Pancreas (tissue), 10 donors: Measurements from ENCODE around the gene ESD. TPM values are rescaled to one million over a fixed set of nuclear protein-coding genes. Genes with fewer than 3 reads are reported as not detected.
"Not testable (repeated sequence)": the region's sequence is repeated elsewhere in the genome, so short reads cannot be mapped to it uniquely, and the experiment has no call there.

Experiments
- ATAC-seq, 4 donors: fragments of 200-7000 bp; cut with Tn5 transposase; one replicate each; pipeline versions ENCODE4 v1.8.0 to v1.9.1; 2020; ENCODE audit warnings: mild to moderate bottlenecking in 4 of 4, moderate library complexity in 4 of 4
- DNase-seq, 6 donors: peaks; one replicate each; pipeline ENCODE4 v3.0.0-alpha.2; 2020
- FAIRE-seq: peaks from 2 replicates; lab custom pipeline; 2012; peaks lifted over from hg19 to GRCh38; lab: Jason Lieb, UNC
- H3K27ac ChIP-seq, 4 donors: fragments of 200-600 bp; sonication (generic); 1 replicate in 3 of 4; 2 replicates in 1 of 4; pipeline versions ENCODE4 v1.5.0 to v1.8.0; 2020
- H3K27me3 ChIP-seq, 4 donors: fragments of 200-600 bp; one replicate each; pipeline ENCODE4 v1.8.0; 2021
- H3K36me3 ChIP-seq, 3 donors: fragments of 200-600 bp; sonication (generic) in 1 of 3; one replicate each; pipeline versions ENCODE4 v1.5.0 to v1.8.0; 2020 to 2021
- H3K4me1 ChIP-seq, 3 donors: fragments of 200-600 bp; one replicate each; pipeline ENCODE4 v1.8.0; 2021
- H3K4me3 ChIP-seq, 4 donors: fragments of 200-600 bp; sonication (generic) in 2 of 4; one replicate each; pipeline versions ENCODE4 v1.5.0 to v1.8.0; 2020 to 2021
- H3K9me3 ChIP-seq, 4 donors: fragments of 200-600 bp; one replicate each; pipeline ENCODE4 v1.8.0; 2021
- WGBS, 2 donors: extraction: QIAGEN DNeasy Blood & Tissue Kit; methylation state at CpG; one replicate each; pipeline ENCODE4 v1.1.7; 2013; 5-methylcytosine and 5-hydroxymethylcytosine counted together
- intact Hi-C, 3 donors: fragments of 100-400 bp; cut with DNase I; formaldehyde crosslinking; loops; one replicate each; pipeline versions ENCODE4 v1.11.1 to v1.14.2; 2022
- polyA plus RNA-seq, 2 donors: library from polyadenylated mRNA; stranded (reverse); fragments of 200-250 nt; gene quantifications; one replicate each; pipeline ENCODE4 v1.2.3, GENCODE V29; 2013
- total RNA-seq, 6 donors: library from RNA; stranded (reverse); fragmentation: NEBNext Ultra II Directional in 4 of 6; extraction: Animal tissue kit (Norgen Biotek cat#: 25700) in 4 of 6; gene quantifications; one replicate each; pipeline versions ENCODE4 v1.2.1 to v1.2.4, GENCODE V29; 2021 to 2023
- TF ChIP-seq, protein P1 (sequence below), 4 donors: fragments of 200-600 bp; sonication (generic) in 3 of 4; IDR thresholded peaks; one replicate each; pipeline versions ENCODE4 v1.5.0 to v1.8.0; 2021; ENCODE audit warnings: antibody characterized with exemption in 4 of 4
- donor health status: healthy with polysubstance abuse.
- donor health status: DM: no; HTN: no; CAD: no; lungs with moderate emphysema.
- donor health status: DM: no; HTN: no; CAD: no.
- donor health status: control.
- donor health status: control.
- donor health status: Bipolar disorder and iron deficiency.
- donor health status: DM: yes; HTN: yes; CAD: no.
- donor health status: DM: no; HTN: no; CAD: no.
- donor health status: DM: no; HTN: no; CAD: no.
- donor health status: DM: yes; HTN: yes; CAD: no.

ESD gene
- total and polyA plus RNA-seq, 8 donors: 19.2 to 58.9 (median 31.0) TPM

DNA sequence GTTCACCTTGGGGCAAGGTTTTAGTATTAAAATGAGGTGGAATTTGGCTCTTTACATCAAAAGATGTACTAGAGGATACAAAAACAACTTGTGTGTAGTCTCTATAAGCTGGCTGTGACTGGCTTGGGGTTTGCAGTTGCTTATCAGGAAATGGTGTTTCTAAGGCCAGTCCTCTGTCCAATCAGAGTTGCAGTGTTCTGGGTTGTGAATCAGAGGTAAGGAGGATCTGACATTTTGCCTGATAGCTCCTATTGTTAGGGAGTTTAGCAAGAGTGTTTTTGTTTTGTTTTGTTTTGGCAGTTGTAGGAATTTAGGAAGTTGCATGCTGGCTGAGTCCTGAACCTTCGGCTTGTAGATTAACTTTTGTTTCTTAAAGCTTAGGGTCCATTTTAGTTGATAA, 20.1 kb upstream of the ESD start:
- no peak overlapping the region for H3K4me3 ChIP-seq
- intact Hi-C loops: no loop called here
- H3K27me3 ChIP-seq: no peaks in the 10 kb centered on the region

DNA sequence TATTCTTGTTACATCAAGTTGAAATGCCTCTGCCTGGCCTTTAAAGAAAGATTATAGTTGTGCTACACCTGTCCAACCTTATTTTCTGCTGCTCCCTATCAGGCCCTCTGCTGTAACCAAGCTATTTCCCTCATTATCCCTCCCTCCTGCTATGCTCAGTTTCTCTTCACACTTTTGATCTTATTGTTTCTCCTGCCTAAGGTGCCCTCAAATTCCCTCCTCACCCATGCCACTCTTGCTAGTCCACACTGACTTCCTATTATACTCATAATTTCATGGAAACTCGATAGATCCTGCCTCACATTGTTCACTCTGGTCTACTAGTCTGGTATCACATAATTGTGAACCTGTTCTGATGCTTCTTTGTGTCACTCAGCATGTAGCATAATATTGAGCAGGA, 19.4 kb upstream of the ESD start:
- no peaks in the 10 kb centered on the region for H3K27me3 ChIP-seq
- TF ChIP-seq, protein P1, sequence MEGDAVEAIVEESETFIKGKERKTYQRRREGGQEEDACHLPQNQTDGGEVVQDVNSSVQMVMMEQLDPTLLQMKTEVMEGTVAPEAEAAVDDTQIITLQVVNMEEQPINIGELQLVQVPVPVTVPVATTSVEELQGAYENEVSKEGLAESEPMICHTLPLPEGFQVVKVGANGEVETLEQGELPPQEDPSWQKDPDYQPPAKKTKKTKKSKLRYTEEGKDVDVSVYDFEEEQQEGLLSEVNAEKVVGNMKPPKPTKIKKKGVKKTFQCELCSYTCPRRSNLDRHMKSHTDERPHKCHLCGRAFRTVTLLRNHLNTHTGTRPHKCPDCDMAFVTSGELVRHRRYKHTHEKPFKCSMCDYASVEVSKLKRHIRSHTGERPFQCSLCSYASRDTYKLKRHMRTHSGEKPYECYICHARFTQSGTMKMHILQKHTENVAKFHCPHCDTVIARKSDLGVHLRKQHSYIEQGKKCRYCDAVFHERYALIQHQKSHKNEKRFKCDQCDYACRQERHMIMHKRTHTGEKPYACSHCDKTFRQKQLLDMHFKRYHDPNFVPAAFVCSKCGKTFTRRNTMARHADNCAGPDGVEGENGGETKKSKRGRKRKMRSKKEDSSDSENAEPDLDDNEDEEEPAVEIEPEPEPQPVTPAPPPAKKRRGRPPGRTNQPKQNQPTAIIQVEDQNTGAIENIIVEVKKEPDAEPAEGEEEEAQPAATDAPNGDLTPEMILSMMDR (IDR thresholded peaks at IDR 0.05): no peak
- H3K36me3 ChIP-seq: no peaks in the 10 kb centered on the region
- intact Hi-C loops: no loop called here
- 62 to 80% methylated on average over 1 of the region's 1 CpG for WGBS, 2 donors
- no peak for ATAC-seq
- DNase-seq: no peak
- H3K9me3 ChIP-seq: no peaks in the 10 kb centered on the region
- H3K4me1 ChIP-seq: no peaks in the 10 kb centered on the region
- H3K27ac ChIP-seq: no peak overlapping the region
- FAIRE-seq: no peak
- H3K4me3 ChIP-seq: no peak overlapping the region

More for the DNA sequence above, 20.1 kb upstream of the ESD start:
- TF ChIP-seq, protein P1 (IDR thresholded peaks at IDR 0.05): no peak
- DNase-seq (no peak), FAIRE-seq (no peak), ATAC-seq (no peak)
- H3K4me1 ChIP-seq: no peaks in the 10 kb centered on the region
- no peak overlapping the region for H3K27ac ChIP-seq
- no peaks in the 10 kb centered on the region for H3K9me3 ChIP-seq
- H3K36me3 ChIP-seq: no peaks in the 10 kb centered on the region
- 85 to 89% methylated on average over 1 of the region's 1 CpG for WGBS, 2 donors

DNA sequence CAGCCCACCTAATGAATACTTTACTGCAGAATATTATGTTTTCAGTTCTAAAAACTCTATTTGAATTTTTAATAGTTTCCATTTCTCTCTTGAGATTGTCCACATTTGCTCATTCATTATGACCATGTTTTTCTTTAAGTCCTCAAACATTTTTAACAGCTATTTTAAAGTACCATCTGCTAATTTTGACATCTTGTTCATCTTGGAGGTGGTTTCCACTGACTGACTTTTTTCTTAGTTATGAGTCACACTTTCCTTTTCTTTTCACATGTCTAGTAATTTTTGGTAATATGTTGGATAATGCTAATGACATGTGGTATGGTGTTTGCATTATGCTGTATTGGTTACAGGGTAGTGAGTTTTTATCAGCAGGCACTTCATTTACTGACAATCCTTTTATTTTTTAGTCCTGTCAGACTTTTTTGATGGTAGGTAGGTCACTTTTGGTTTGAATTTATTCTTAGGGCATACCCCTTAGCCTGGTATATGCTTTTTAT, 15.4 kb upstream of the ESD start:
- intact Hi-C loops: no loop called here
- TF ChIP-seq, protein P1 (IDR thresholded peaks at IDR 0.05): no peak
- Histone ChIP-seq H3K4me1 (no peaks in the 10 kb centered on the region), H3K27ac (no peak overlapping the region), H3K36me3 (no peaks in the 10 kb centered on the region), H3K4me3 (no peak overlapping the region), H3K27me3 (no peaks in the 10 kb centered on the region), H3K9me3 (no peaks in the 10 kb centered on the region)
- no peak for ATAC-seq
- FAIRE-seq: no peak
- no peak for DNase-seq

DNA sequence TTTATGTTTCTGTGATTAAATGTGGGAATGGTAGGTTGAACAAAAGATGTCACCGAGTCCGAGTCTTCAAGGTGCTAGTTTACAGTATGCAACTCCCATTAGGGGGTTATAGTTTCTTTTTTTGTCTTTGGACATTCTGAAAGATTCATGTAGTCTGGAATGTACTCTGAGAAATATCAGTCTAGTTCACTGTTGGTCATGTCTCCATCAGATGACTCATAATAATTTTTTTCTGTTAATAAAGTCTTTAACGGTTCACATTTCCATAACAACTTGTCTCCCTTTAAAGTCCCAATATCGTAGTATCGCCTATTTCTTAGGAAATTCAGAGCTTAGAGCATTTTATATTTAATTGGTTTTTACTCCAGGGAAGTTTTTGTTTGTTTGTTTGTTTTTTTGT, 13.5 kb upstream of the ESD start:
- WGBS, 2 donors: 72 to 88% methylated on average over 5 of the region's 5 CpGs
- DNase-seq: no peak
- intact Hi-C loops: no loop called here
- Histone ChIP-seq H3K9me3 (no peaks in the 10 kb centered on the region), H3K4me3 (no peak overlapping the region), H3K4me1 (no peaks in the 10 kb centered on the region), H3K27ac (no peak overlapping the region), H3K27me3 (no peaks in the 10 kb centered on the region), H3K36me3 (no peaks in the 10 kb centered on the region)
- ATAC-seq: no peak
- TF ChIP-seq, protein P1 (IDR thresholded peaks at IDR 0.05): no peak
- FAIRE-seq: no peak

DNA sequence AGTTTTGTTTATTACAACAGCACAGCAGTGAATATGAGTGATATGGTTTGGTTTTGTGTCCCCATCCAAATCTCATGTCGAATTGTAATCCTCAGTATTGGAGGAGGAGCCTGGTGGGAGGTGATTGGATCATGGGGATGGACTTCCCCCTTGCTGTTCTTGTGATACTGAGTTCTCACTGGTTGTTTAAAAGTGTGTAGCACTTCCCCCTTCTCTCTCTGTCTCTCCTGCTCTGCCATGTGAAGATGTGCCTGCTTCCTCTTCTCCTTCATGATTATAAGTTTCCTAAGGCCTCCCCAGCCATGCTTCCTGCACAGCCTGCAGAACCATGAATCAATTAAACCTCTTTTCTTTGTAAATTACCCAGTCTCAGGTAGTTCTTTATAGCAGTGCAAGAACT, 8.0 kb upstream of the ESD start:
- H3K27me3 ChIP-seq, H3K27ac ChIP-seq, H3K36me3 ChIP-seq, H3K9me3 ChIP-seq, ATAC-seq, H3K4me1 ChIP-seq, DNase-seq, FAIRE-seq, intact Hi-C loops, H3K4me3 ChIP-seq: not testable (repeated sequence)
- WGBS, 2 donors: 56 to 68% methylated on average over 1 of the region's 1 CpG
